GM23338 (cell line): ENCODE measurements around the gene TLDC2. TPM values are rescaled to one million over a fixed set of nuclear protein-coding genes. Genes with fewer than 3 reads are reported as not detected.

Experiments used
- ATAC-seq: fragments of 200-7000 bp; cut with Tn5 transposase; 3 replicates; pipeline ENCODE4 v1.9.1; 2020
- DNase-seq: peaks from one replicate; pipeline ENCODE4 v3.0.0-alpha.2; 2015; ENCODE audit warnings: low spot score
- H2AFZ ChIP-seq: fragments of 200-600 bp; sonication (generic); 2 replicates; pipeline ENCODE4 v1.8.0; 2016; ENCODE audit warnings: antibody characterized with exemption, mild to moderate bottlenecking, moderate library complexity
- H3F3A ChIP-seq: fragments of 200-600 bp; sonication (generic); replicated peaks from 2 replicates; pipeline ENCODE4 v1.8.0; 2017; ENCODE audit warnings: antibody characterized with exemption, mixed run types, low read depth
- H3K27ac ChIP-seq: fragments of 200-600 bp; sonication (generic); 2 replicates; pipeline ENCODE4 v1.6.1; 2016; ENCODE audit warnings: low read depth
- H3K27me3 ChIP-seq: fragments of 200-600 bp; sonication (generic); 2 replicates; pipeline ENCODE4 v1.8.0; 2016; ENCODE audit warnings: mild to moderate bottlenecking, mixed run types, moderate library complexity; ENCODE audit not compliant: insufficient read depth
- H3K36me3 ChIP-seq: fragments of 200-600 bp; sonication (generic); 2 replicates; pipeline ENCODE4 v1.8.0; 2016; ENCODE audit warnings: mild to moderate bottlenecking; ENCODE audit not compliant: insufficient read depth
- H3K4me1 ChIP-seq: fragments of 200-600 bp; sonication (generic); 2 replicates; pipeline ENCODE4 v1.8.0; 2016; ENCODE audit warnings: mild to moderate bottlenecking, moderate library complexity; ENCODE audit not compliant: insufficient read depth
- H3K4me2 ChIP-seq: fragments of 200-600 bp; sonication (generic); 2 replicates; pipeline ENCODE4 v1.7.1; 2017; ENCODE audit warnings: mixed run types
- H3K4me3 ChIP-seq: fragments of 200-600 bp; sonication (generic); 2 replicates; pipeline ENCODE4 v1.6.1; 2016; ENCODE audit warnings: mixed run types
- H3K79me2 ChIP-seq: fragments of 200-600 bp; sonication (generic); replicated peaks from 2 replicates; pipeline ENCODE4 v1.8.0; 2017; ENCODE audit warnings: mild to moderate bottlenecking; ENCODE audit not compliant: insufficient read depth
- H3K9me2 ChIP-seq: fragments of 200-600 bp; sonication (generic); 2 replicates; pipeline ENCODE4 v1.8.0; 2017; ENCODE audit not compliant: insufficient read depth
- H4K20me1 ChIP-seq: fragments of 200-600 bp; sonication (generic); replicated peaks from 2 replicates; pipeline ENCODE4 v1.8.0; 2017; ENCODE audit warnings: mild to moderate bottlenecking; ENCODE audit not compliant: insufficient read depth
- H3K27ac Mint-ChIP-seq: 2 replicates; pipeline ENCODE4 v1.8.0; 2020; ENCODE audit warnings: inconsistent platforms, mild to moderate bottlenecking, moderate library complexity, mixed read lengths
- H3K27me3 Mint-ChIP-seq: 3 replicates; pipeline ENCODE4 v1.8.0; 2022; ENCODE audit warnings: low read depth, mild to moderate bottlenecking, moderate library complexity, mixed read lengths, inconsistent platforms; ENCODE audit not compliant: insufficient read depth, poor library complexity
- H3K36me3 Mint-ChIP-seq: 3 replicates; pipeline ENCODE4 v1.8.0; 2021; ENCODE audit warnings: low read depth, mild to moderate bottlenecking, inconsistent platforms, moderate library complexity, mixed read lengths
- H3K4me1 Mint-ChIP-seq: 3 replicates; pipeline ENCODE4 v1.8.0; 2020; ENCODE audit warnings: mild to moderate bottlenecking, inconsistent platforms, mixed read lengths
- H3K4me3 Mint-ChIP-seq: 3 replicates; pipeline ENCODE4 v1.8.0; 2021; ENCODE audit warnings: moderate library complexity, mild to moderate bottlenecking, inconsistent platforms, mixed read lengths
- H3K9me3 Mint-ChIP-seq: 3 replicates; pipeline ENCODE4 v1.8.0; 2020; ENCODE audit warnings: moderate library complexity, mild to moderate bottlenecking, inconsistent platforms, mixed read lengths
- CREB1 ChIP-seq: fragments of 250-450 bp; sonication (Bioruptor Pico); IDR thresholded peaks from 2 replicates; pipeline ENCODE4 v1.5.0; 2020; ENCODE audit warnings: low read depth, mild to moderate bottlenecking, moderate library complexity
- CTCF ChIP-seq, 2 experiments: fragments of 200-600 bp in 1 of 2; sonication (generic) in 1 of 2; conservative IDR thresholded peaks; 2 replicates each; pipeline versions ENCODE4 v1.5.1 to v1.6.1; 2016 to 2017; ENCODE audit warnings: antibody characterized with exemption in 2 of 2, low read depth in 2 of 2, mild to moderate bottlenecking in 2 of 2, moderate library complexity in 1 of 2
- EZH2phosphoT487 ChIP-seq: fragments of 200-600 bp; sonication (generic); IDR thresholded peaks from one replicate; pipeline ENCODE4 v1.8.1; 2018; ENCODE audit warnings: antibody characterized with exemption; ENCODE audit not compliant: unreplicated experiment
- JUNB ChIP-seq: IDR thresholded peaks from one replicate; pipeline ENCODE4 v1.6.1; 2016; ENCODE audit warnings: antibody characterized with exemption; ENCODE audit not compliant: unreplicated experiment
- STAT1 ChIP-seq: IDR thresholded peaks from one replicate; pipeline ENCODE4 v1.6.1; 2016; ENCODE audit warnings: antibody characterized with exemption; ENCODE audit not compliant: unreplicated experiment
- ZNF331 ChIP-seq: fragments of 250-450 bp; sonication (Bioruptor Pico); IDR thresholded peaks from 2 replicates; pipeline ENCODE4 v1.5.0; 2020; ENCODE audit warnings: low read depth, mild to moderate bottlenecking, moderate library complexity
- ZNF462 ChIP-seq: fragments of 250-450 bp; sonication (Bioruptor Pico); IDR thresholded peaks from 2 replicates; pipeline ENCODE4 v1.5.0; 2020; ENCODE audit warnings: mild to moderate bottlenecking, moderate library complexity
- polyA plus RNA-seq: library from polyadenylated mRNA; unstranded; fragments of >200 nt; fragmentation: Nextera tagmentation; extraction: Ambion mirVana; gene quantifications from 2 replicates; pipeline ENCODE4 v1.2.1, GENCODE V29; 2016
- total RNA-seq: library from RNA; depleted of rRNA; stranded (reverse); fragments of >200 nt; shearing (Covaris generic); gene quantifications from 2 replicates; pipeline ENCODE4 v1.2.3, GENCODE V29; 2014

The TLDC2 gene
- total and polyA plus RNA-seq, 2 experiments from 2014 or later: 0.16 to 0.38 TPM

GRCh38 chr20:36856691-36857635, 19.0 kb upstream of the TLDC2 start (continued):
- no peak for TF ChIP-seq ZNF462 (CRISPR knock-in tag)
- no peak for TF ChIP-seq STAT1
- no peak for TF ChIP-seq EZH2phosphoT487
- TF ChIP-seq CTCF (conservative IDR thresholded peaks at IDR 0.05; ENCODE audit: low read depth in 2 of 2): no peak
- no peak for TF ChIP-seq JUNB

GRCh38 chr20:36859282-36859555, 16.7 kb upstream of the TLDC2 start:
- no peak overlapping the region for H3K4me3 ChIP-seq
- Mint-ChIP-seq H3K27ac (no peak overlapping the region), H3K4me3 (no peak overlapping the region), H3K9me3 (no peaks in the 10 kb centered on the region), H3K4me1 (peaks cover 50% of the 10 kb centered on the region), H3K36me3 (peaks cover 4% of the 10 kb centered on the region; the same call in 2 of the 3 replicates), H3K27me3 (peaks cover 16% of the 10 kb centered on the region)
- DNase-seq (no peak), ATAC-seq (no peak)
- peaks cover 16% of the 10 kb centered on the region for H3K27me3 ChIP-seq
- no peaks in the 10 kb centered on the region for H3F3A ChIP-seq
- H3K27ac ChIP-seq: no peak overlapping the region
- H3K4me1 ChIP-seq: peaks cover 15% of the 10 kb centered on the region; the same call in 1 of the 2 replicates
- H3K79me2 ChIP-seq: peaks cover 27% of the 10 kb centered on the region
- no peaks in the 10 kb centered on the region for H3K36me3 ChIP-seq
- H3K9me2 ChIP-seq: no peaks in the 10 kb centered on the region
- peaks cover 10% of the 10 kb centered on the region for H4K20me1 ChIP-seq
- no peak overlapping the region for H3K4me2 ChIP-seq
- H2AFZ ChIP-seq: no peak overlapping the region
- TF ChIP-seq EZH2phosphoT487 (no peak), CREB1 (CRISPR knock-in tag) (no peak), JUNB (no peak), STAT1 (no peak), ZNF331 (no peak)
